Sigmoid colon (tissue), 4 donors: ENCODE data around the gene S1PR3.

Experiments
- CTCF ChIP-seq, 4 experiments: fragments of 450-650 bp in 3 of 4; fragments of 200-600 bp in 1 of 4; IDR thresholded peaks; one replicate each; pipeline ENCODE4 v1.5.1; 2016 to 2019; ENCODE audit warnings: antibody characterized with exemption in 4 of 4, mild to moderate bottlenecking in 3 of 4, moderate library complexity in 2 of 4
- EP300 ChIP-seq, 4 donors: sonication (generic); formaldehyde crosslinking; IDR thresholded peaks; one replicate each; pipeline ENCODE4 v1.6.1; 2017; ENCODE audit warnings: antibody characterized with exemption in 4 of 4
- POLR2A ChIP-seq, 2 donors: fragments of 450-650 bp; IDR thresholded peaks; one replicate each; pipeline ENCODE4 v1.6.1; 2016; ENCODE audit warnings: antibody characterized with exemption in 2 of 2, mild to moderate bottlenecking in 2 of 2, moderate library complexity in 2 of 2
- POLR2AphosphoS5 ChIP-seq, 4 donors: sonication (generic); formaldehyde crosslinking; IDR thresholded peaks; one replicate each; pipeline ENCODE4 v1.6.1; 2017; ENCODE audit warnings: antibody characterized with exemption in 4 of 4

- TF ChIP-seq CTCF (IDR thresholded peaks at IDR 0.05) (no peak), POLR2AphosphoS5 (IDR thresholded peaks at IDR 0.05) (no peak), POLR2A (IDR thresholded peaks at IDR 0.05) (no peak), EP300 (IDR thresholded peaks at IDR 0.05) (no peak)
These were observed 4.4 kb downstream of the S1PR3 start for GRCh38 chr9:88995627-88996026.
